ENCODE measurements around the gene SV2C. TPM values are rescaled to one million over a fixed set of nuclear protein-coding genes. Genes with fewer than 3 reads are reported as not detected.

SV2C gene
- total and polyA plus RNA-seq, 4 donors = under 0.01 to 0.04 (median 0.03) TPM; not detected in 1

GRCh38 chr5:76256116-76256889 is 173.1 kb downstream of the SV2C start:
- no peak overlapping the region for H3K27ac ChIP-seq (ENCODE audit: low read depth in 1 of 2, low read length in 2 of 2)
- WGBS = 23% methylated on average over 8 of the region's 8 CpGs
- H3K9me3 ChIP-seq (ENCODE audit: control insufficient read depth in 4 of 4, low read length in 3 of 4) = no peaks in the 10 kb centered on the region
- peak; percentile 47 for DNase-seq (ENCODE audit: low spot score)
- no peak overlapping the region for H3K9ac ChIP-seq (ENCODE audit: low read depth in 1 of 2, low read length in 2 of 2)
- peaks cover 0 to 4% (median 2%) of the 10 kb centered on the region in 4 donors for H3K4me1 ChIP-seq (ENCODE audit: control insufficient read depth in 4 of 4, insufficient read depth in 4 of 4, low read length in 3 of 4)
- no peaks in the 10 kb centered on the region for H3K36me3 ChIP-seq (ENCODE audit: control insufficient read depth in 4 of 4, insufficient read depth in 3 of 4, low read depth in 1 of 4, low read length in 3 of 4)
- TF ChIP-seq RXRA (IDR thresholded peaks at IDR 0.05) (peak; percentile 30 to 74), FOXA2 (IDR thresholded peaks at IDR 0.05) (no peak), FOXA1 (IDR thresholded peaks at IDR 0.05) (no peak), GABPA (IDR thresholded peaks at IDR 0.05 in 1 of 2, conservative IDR thresholded peaks at IDR 0.05 in 1 of 2) (no peak), SP1 (IDR thresholded peaks at IDR 0.05) (peak; percentile 22), HNF4A (conservative IDR thresholded peaks at IDR 0.05) (peak in 1 of 2 donors; percentile 49), TAF1 (conservative IDR thresholded peaks at IDR 0.05) (no peak), RAD21 (IDR thresholded peaks at IDR 0.05) (peak; percentile 96), HNF4G (IDR thresholded peaks at IDR 0.05) (no peak), ZBTB33 (IDR thresholded peaks at IDR 0.05) (no peak), EGR1 (IDR thresholded peaks at IDR 0.05; ENCODE audit: low read depth in 2 of 2) (no peak)
- TF ChIP-seq, protein P1, sequence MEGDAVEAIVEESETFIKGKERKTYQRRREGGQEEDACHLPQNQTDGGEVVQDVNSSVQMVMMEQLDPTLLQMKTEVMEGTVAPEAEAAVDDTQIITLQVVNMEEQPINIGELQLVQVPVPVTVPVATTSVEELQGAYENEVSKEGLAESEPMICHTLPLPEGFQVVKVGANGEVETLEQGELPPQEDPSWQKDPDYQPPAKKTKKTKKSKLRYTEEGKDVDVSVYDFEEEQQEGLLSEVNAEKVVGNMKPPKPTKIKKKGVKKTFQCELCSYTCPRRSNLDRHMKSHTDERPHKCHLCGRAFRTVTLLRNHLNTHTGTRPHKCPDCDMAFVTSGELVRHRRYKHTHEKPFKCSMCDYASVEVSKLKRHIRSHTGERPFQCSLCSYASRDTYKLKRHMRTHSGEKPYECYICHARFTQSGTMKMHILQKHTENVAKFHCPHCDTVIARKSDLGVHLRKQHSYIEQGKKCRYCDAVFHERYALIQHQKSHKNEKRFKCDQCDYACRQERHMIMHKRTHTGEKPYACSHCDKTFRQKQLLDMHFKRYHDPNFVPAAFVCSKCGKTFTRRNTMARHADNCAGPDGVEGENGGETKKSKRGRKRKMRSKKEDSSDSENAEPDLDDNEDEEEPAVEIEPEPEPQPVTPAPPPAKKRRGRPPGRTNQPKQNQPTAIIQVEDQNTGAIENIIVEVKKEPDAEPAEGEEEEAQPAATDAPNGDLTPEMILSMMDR (IDR thresholded peaks at IDR 0.05; ENCODE audit: low read depth, low read length, missing input control) = peak; percentile 74
- TF ChIP-seq, protein P2, sequence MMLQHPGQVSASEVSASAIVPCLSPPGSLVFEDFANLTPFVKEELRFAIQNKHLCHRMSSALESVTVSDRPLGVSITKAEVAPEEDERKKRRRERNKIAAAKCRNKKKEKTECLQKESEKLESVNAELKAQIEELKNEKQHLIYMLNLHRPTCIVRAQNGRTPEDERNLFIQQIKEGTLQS (IDR thresholded peaks at IDR 0.05) = no peak
- no peak overlapping the region for H3K4me3 ChIP-seq (ENCODE audit: low read depth in 1 of 3, low read length in 3 of 3)
- no peaks in the 10 kb centered on the region for H3K27me3 ChIP-seq (ENCODE audit: control insufficient read depth in 4 of 4, insufficient read depth in 4 of 4, low read length in 3 of 4)

- Histone ChIP-seq H3K27ac (ENCODE audit: low read depth in 1 of 2, low read length in 2 of 2) (no peak overlapping the region), H3K4me1 (ENCODE audit: control insufficient read depth in 4 of 4, insufficient read depth in 4 of 4, low read length in 3 of 4) (peaks cover 0 to 4% (median 2%) of the 10 kb centered on the region in 4 donors), H3K27me3 (ENCODE audit: control insufficient read depth in 4 of 4, insufficient read depth in 4 of 4, low read length in 3 of 4) (no peaks in the 10 kb centered on the region), H3K4me3 (ENCODE audit: low read depth in 1 of 3, low read length in 3 of 3) (no peak overlapping the region), H3K9ac (ENCODE audit: low read depth in 1 of 2, low read length in 2 of 2) (no peak overlapping the region), H3K9me3 (ENCODE audit: control insufficient read depth in 4 of 4, low read length in 3 of 4) (no peaks in the 10 kb centered on the region), H3K36me3 (ENCODE audit: control insufficient read depth in 4 of 4, insufficient read depth in 3 of 4, low read depth in 1 of 4, low read length in 3 of 4) (no peaks in the 10 kb centered on the region)
- DNase-seq (ENCODE audit: low spot score) = no peak
- 91% methylated on average over 6 of the region's 6 CpGs for WGBS
- TF ChIP-seq EGR1 (IDR thresholded peaks at IDR 0.05; ENCODE audit: low read depth in 2 of 2) = no peak
- TF ChIP-seq, protein P3, sequence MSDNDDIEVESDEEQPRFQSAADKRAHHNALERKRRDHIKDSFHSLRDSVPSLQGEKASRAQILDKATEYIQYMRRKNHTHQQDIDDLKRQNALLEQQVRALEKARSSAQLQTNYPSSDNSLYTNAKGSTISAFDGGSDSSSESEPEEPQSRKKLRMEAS (IDR thresholded peaks at IDR 0.05) = no peak
- no peak for TF ChIP-seq SP1 (IDR thresholded peaks at IDR 0.05)
- TF ChIP-seq ZBTB33 (IDR thresholded peaks at IDR 0.05) = no peak
- TF ChIP-seq, protein P4, sequence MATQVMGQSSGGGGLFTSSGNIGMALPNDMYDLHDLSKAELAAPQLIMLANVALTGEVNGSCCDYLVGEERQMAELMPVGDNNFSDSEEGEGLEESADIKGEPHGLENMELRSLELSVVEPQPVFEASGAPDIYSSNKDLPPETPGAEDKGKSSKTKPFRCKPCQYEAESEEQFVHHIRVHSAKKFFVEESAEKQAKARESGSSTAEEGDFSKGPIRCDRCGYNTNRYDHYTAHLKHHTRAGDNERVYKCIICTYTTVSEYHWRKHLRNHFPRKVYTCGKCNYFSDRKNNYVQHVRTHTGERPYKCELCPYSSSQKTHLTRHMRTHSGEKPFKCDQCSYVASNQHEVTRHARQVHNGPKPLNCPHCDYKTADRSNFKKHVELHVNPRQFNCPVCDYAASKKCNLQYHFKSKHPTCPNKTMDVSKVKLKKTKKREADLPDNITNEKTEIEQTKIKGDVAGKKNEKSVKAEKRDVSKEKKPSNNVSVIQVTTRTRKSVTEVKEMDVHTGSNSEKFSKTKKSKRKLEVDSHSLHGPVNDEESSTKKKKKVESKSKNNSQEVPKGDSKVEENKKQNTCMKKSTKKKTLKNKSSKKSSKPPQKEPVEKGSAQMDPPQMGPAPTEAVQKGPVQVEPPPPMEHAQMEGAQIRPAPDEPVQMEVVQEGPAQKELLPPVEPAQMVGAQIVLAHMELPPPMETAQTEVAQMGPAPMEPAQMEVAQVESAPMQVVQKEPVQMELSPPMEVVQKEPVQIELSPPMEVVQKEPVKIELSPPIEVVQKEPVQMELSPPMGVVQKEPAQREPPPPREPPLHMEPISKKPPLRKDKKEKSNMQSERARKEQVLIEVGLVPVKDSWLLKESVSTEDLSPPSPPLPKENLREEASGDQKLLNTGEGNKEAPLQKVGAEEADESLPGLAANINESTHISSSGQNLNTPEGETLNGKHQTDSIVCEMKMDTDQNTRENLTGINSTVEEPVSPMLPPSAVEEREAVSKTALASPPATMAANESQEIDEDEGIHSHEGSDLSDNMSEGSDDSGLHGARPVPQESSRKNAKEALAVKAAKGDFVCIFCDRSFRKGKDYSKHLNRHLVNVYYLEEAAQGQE (IDR thresholded peaks at IDR 0.05) = no peak
- no peak for TF ChIP-seq RAD21 (IDR thresholded peaks at IDR 0.05)
- TF ChIP-seq, protein P2 (IDR thresholded peaks at IDR 0.05) = no peak
- no peak for TF ChIP-seq NR2F2 (IDR thresholded peaks at IDR 0.05)
- no peak for TF ChIP-seq YY1 (IDR thresholded peaks at IDR 0.05)
- no peak for TF ChIP-seq JUND (IDR thresholded peaks at IDR 0.05)
Measured at GRCh38 chr5:76257225-76257833, 174.1 kb downstream of the SV2C start.

All from liver (tissue), 9 donors.